OCI-M1 (cell line): Measurements from ENCODE around the gene BROX.
"Not testable (repeated sequence)": the region's sequence is repeated elsewhere in the genome, so short reads cannot be mapped to it uniquely, and the experiment has no call there.

Experiments used
- DNase-seq: peaks from one replicate; lab custom pipeline; 2025; lab: John Stamatoyannopoulos, UW

Gene BROX

DNA sequence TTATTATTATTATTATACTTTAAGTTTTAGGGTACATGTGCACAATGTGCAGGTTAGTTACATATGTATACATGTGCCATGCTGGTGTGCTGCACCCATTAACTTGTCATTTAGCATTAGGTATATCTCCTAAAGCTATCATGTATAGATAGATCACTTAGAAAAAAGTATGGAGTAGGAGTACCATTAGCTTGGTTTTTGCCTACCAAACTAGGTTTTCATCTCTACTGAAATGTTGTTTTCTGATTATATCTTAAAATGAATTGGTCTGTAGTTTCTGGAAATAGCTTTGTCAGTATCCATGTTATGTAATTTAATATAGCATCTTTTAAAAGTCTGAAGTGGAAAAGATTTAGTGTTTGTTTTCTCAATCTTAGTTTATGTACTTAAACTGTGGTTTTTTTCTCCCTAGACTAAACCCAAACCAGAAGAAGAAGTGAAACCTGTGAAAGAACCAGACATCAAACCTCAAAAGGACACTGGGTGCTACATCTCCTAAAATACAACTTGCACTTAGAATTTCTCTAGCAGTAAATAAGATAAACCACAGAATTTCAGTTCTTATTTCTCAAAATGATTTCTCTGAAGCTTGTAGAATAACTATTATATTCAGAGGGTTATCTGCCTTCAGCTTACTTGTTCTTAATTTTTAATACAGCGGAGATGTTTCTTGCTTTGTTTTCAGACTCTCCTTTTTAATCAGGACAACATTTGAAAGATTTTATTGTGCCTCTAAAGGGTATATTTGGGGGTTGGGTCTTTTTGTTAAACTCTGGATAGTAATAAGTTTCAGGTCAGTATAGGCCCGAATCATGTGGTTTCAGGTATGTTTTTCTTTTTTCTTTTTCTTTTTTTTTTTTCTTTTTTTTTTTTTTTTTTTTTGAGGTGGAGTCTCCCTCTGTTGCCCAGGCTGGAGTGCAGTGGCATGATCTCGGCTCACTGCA lies 20.1 kb downstream of the BROX start:
- no peak for DNase-seq

- DNase-seq = no peak
Measured at GRCh38 chr1:222734740-222735139, 22.4 kb downstream of the BROX start.

- DNase-seq = no peak
Measured at GRCh38 chr1:222736470-222736869, 24.1 kb downstream of the BROX start.

DNA sequence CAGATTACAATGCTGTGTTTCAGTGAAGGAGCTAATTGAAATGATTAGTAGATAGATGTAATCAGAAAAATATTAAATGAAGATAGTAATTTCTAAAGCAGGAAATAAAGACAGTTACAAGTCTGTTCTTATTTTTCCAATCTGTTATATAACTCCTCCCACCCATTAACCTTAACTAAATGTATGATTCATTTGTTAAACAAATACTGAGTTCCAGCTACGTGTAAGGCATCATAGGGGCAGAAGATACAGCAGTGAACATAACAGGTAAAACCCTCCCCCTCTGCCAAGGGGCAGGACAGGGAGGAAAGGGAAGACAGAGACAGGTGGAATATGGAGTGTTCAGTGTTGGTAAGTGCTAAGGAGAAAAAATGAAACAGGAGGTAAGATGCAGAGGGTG lies 24.6 kb downstream of the BROX start, which contains the start of gene FAM177B:
Gene FAM177B, plus strand, starts transcription at position 231 of the 400 bp plus-strand sequence. CDS start 9,344 bp downstream, outside the sequence.
- no peak for DNase-seq

DNA sequence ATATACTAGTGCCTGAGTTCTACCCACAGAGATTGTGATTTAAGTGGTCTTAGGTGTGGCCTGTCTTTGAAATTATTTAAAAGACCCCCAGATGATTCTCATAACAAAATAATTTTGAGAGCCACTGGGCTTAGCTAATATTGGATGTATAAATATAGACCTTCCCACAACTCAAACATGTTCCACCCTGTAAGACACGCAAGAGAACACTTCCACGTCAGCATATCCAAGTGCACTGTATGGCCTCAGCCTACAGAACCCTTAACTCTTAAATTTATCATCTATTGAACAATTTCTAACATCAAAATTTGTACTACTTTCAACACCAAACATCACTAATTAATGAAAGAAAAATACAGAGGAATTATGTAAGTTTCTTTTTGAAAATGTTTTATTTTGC lies 27.1 kb downstream of the BROX start:
- no peak for DNase-seq

DNA sequence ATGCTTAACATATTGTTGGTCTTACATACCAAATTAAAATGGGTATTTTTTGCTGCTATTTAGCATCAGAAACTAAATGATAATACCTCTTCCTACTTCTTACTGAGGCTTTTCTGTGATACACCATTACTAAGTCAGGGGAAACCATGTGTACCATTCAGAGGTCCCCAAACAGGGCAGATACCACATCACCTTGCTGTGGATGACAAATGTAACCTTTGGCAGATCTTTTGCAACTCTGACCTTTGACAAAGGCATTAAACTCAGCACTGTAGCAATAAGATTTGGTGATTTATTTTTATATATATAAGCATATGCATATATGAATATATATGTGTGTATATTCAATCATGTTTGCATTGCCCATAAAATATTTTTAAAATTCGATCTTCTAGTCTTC lies 27.6 kb downstream of the BROX start:
- DNase-seq = no peak

DNA sequence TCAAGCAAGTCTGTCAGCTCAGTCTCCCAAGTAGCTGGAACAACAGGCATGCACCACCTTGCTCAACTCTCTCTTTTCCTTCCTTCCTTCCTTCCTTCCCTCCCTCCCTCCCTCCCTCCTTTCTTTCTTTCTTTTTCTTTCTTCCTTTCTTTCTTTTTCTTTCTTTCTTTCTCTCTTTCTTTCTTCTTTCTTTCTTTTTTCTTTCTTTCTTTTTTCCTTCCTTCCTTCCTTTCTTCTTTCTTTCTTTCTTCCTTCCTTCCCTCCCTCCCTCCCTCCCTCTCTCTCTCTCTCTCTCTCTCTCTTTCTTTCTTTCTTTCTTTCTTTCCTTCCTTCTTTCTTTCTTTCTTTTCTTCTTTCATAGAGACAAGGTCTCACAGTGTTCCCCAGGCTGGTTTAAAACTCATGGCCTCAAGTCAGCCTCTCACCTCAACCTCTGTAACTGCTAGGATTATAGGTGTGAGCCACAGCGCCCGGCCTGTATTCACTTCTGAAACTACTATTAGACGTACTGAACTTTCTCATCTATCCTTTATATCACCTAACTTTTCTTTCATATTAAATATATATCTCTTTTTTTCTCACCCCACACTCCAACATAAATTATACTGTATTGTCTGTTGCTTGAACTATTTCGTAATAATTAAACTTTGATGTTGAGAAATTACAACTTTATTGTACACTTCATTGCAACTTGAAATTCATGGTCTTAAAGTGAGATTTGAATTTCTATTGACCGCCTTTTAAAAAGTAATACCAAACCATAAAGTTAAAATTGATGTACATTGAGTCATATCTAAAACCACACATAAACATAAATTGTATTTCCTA lies 29.5 kb downstream of the BROX start:
- DNase-seq = not testable (repeated sequence)

DNA sequence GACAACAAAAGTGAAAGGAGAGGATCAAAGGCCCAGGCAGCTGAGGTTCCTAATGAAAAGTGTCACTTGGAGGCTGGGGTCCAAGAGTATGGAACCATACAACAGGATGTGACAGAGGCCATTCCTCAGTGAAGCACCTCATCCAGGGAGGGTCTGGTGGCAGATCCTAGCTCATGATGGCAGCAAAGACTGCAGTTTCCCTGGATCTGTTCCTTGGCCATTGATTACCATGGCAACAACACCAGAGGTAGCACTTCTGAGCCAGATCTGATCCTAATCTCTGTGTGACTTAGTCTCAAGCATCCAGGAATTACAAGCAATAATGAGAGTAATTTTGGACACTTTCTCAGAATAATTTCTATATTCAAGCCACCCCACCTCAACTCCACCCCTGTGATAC lies 37.6 kb downstream of the BROX start:
- DNase-seq = no peak

DNA sequence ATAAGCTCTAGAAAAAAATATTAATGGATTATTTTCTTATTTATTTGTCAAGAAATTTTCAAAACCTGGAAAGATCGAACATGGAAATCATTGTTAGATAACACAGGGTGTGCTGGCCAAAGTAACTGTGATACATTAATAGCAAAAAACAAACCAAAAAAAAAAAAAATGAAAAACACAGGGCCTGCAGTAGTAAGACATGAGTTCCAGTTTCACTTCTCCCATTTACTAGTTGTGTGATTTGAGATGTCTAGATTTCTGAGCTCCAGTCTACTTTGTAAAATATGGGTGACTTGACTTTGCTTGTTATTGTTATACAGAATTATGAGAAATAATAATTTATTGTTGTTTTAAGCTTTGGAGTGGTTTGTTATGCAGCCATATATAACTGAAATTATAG lies 38.3 kb downstream of the BROX start:
- DNase-seq = no peak

DNA sequence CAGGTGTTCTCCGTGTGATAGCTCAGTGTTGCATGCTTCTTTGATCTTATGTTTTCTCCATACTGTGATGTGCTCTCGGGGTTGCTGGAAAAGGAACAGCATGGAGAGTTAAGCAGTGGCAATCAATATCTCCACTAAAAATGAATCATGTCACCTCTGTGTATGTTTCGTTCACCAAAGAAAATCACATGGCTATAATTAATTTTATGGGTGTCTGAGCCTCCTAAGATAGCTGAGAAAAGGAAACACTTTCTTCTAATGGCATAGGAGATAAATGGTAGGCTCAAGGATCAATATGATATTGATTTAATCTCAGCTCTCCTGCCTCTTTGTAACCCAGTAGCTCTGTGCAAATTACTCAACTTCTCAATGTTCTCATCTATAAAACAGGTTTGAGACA lies 38.9 kb downstream of the BROX start:
- no peak for DNase-seq

DNA sequence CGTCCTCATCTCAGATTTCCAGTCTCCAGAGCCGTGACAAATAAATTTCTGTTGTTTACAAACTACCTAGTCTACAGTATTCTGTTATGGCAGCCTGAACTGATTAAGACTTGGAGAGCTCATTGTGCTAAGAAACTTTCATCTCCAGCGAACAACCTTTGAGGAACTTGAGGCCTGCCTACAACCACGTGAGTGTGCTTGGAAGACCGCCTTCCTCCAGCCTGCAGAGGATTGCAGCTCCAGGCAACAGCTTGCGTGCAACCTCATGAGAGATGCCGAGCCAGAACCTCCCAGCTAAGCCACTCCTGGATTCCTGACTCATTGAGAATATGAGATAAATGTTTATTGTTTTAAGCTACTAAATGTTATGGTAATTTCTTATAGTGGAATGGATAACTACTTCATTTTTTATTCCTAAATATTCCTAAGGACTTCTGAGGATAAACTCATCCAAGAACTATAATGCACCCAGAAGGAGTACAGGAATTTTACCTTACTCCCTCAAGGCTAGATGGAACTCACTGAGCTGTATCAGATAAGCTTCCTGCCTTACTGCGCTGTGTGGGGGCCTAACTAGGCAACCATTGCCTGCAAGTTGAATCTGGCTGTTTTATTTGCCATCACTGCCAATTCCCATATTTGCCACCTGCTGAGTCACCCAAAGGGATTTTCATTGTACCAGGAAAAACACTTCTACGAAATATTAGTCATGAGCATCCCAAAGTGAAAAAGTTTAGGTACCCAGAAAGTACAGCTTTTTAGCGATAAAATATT lies 42.2 kb downstream of the BROX start:
- DNase-seq = peak; percentile 24

DNA sequence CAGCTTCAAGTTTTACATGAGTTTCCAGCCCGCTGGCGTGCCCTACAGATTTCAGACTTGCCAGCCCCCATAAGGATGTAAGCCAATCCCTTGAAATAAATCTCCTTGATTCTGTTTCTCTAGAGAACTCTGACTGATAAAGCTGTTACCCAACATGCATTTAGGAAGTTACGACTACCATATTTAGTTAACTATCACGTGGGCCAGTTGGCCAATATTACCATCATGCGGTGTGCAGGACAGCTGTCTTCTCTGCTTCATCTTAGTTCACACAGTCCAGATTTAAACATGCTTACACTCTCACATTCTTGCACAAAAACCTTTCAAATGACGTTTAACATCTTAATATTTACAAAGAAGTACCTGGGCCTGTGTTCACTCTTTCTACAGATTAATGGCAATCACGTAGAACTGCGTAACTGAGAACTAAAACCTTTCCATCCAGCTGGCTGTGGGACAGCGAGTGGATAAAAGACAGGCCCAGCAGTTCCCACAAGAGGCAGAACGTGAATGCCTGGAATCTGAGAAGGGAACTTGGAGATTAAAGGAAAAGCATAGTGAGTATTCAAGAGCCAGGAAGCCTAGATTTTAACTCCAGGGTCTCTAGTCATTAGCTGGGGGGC lies 45.4 kb downstream of the BROX start:
- no peak for DNase-seq

- DNase-seq = no peak
Measured at GRCh38 chr1:222759451-222760035, 47.2 kb downstream of the BROX start.

- DNase-seq = no peak
Measured at GRCh38 chr1:222761083-222761482, 48.7 kb downstream of the BROX start.

- DNase-seq = not testable (repeated sequence)
Measured at GRCh38 chr1:222762178-222762577, 49.8 kb downstream of the BROX start.

DNA sequence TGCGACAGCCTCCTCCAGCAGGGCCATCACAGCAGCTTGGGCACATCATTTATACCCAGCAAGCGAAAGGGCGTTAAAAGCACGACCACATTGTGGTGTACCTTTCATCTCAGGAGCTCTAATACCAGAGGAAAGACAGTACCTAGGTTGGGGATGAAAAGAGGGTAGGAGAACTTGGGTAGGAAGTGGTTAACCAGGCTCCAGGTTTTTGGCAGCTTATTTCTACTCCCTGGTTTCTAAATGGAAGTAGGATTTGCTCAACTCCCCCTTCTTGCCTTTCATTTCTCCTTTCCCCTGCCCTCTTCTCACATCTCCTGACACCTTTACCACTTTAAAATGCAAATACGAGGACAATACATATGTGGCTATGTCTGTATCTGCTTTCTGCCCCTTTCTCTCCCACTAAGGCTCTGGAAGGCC lies 54.8 kb downstream of the BROX start:
- no peak for DNase-seq

DNA sequence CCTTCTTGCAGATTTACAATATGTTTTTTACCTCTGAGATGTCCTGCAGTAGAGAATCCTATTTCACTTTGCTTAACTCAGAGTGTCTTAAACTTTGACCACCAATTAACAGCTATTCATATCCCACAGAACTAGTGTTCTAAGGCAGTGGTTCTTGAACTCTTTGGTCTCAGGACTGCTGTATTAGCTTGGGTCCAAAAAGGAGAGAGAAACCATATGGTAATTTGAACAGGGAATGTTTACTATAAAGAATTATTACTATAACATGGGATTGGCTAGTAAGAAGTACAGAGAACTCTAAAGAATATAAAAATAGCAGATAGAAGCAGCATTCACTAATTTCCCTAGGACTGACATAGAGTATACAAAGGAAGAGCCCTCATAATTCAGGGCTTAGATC lies 56.2 kb downstream of the BROX start:
- DNase-seq = no peak

- DNase-seq = peak; percentile 59
Measured at GRCh38 chr1:222769181-222769580, 56.8 kb downstream of the BROX start.

GRCh38 chr1:222769971-222770620 lies 57.7 kb downstream of the BROX start:
- DNase-seq = no peak

DNA sequence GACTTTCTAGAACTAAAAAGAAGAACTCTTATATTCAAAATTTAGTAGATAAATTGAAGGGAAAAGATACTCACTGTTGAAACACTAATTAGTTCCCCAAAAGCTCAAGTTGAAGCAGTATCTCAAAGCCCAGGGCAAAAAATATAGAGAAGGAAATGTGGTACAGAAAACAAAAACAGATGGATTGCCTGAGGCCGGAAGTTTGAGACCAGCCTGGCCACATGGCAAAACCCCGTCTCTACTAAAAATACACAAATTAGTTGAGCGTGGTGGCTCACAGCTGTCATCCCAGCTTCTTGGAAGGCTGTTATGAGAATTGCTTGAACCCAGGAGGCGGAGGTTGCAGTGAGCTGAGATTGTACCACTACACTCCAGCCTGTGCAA lies 60.6 kb downstream of the BROX start:
- DNase-seq = no peak

GRCh38 chr1:222777463-222777862 lies 65.1 kb downstream of the BROX start:
- no peak for DNase-seq
